ENCODE results near the gene ZNF438. TPM values are rescaled to one million over a fixed set of nuclear protein-coding genes. Genes with fewer than 3 reads are reported as not detected.

The ZNF438 gene
- total RNA-seq, 1 donor from 2014 or later: 1.7 TPM

GRCh38 chr10:31070025-31070424 lies 38.4 kb upstream of the ZNF438 start:
- intact Hi-C loops (cut with DNase I): no loop called here
- Histone ChIP-seq H3K27me3 (no peaks in the 10 kb centered on the region), H3K4me1 (peaks cover 10 to 47% of the 10 kb centered on the region in 2 donors), H3K9me3 (no peaks in the 10 kb centered on the region), H3K27ac (peak overlapping the region; percentile 52 to 94), H3K4me3 (no peak overlapping the region), H3K36me3 (no peaks in the 10 kb centered on the region)
- DNase-seq (ENCODE audit: low spot score in 2 of 2): no peak
- TF ChIP-seq CTCF (IDR thresholded peaks at IDR 0.05): no peak

GRCh38 chr10:31069411-31069810 lies 37.7 kb upstream of the ZNF438 start:
- peak overlapping the region; percentile 52 to 94 for H3K27ac ChIP-seq
- no peak for TF ChIP-seq CTCF (IDR thresholded peaks at IDR 0.05)
- H3K36me3 ChIP-seq: no peaks in the 10 kb centered on the region
- intact Hi-C loops (cut with DNase I): no loop called here
- no peak for DNase-seq (ENCODE audit: low spot score in 2 of 2)
- no peaks in the 10 kb centered on the region for H3K9me3 ChIP-seq
- H3K27me3 ChIP-seq: no peaks in the 10 kb centered on the region
- H3K4me1 ChIP-seq: peaks cover 9 to 46% of the 10 kb centered on the region in 2 donors
- H3K4me3 ChIP-seq: no peak overlapping the region

- intact Hi-C loops (cut with DNase I): no loop called here
- Histone ChIP-seq H3K36me3 (no peaks in the 10 kb centered on the region), H3K9me3 (no peaks in the 10 kb centered on the region), H3K27me3 (no peaks in the 10 kb centered on the region), H3K4me3 (no peak overlapping the region), H3K4me1 (peaks cover 2 to 17% of the 10 kb centered on the region in 2 donors), H3K27ac (peak overlapping the region; percentile 75 to 81)
- DNase-seq (ENCODE audit: low spot score in 2 of 2): no peak
- no peak for TF ChIP-seq CTCF (IDR thresholded peaks at IDR 0.05)
These were observed 32.7 kb upstream of the ZNF438 start for GRCh38 chr10:31064348-31064747.

GRCh38 chr10:31063841-31064240 lies 32.2 kb upstream of the ZNF438 start:
- H3K4me1 ChIP-seq: peaks cover 2 to 17% of the 10 kb centered on the region in 2 donors
- H3K4me3 ChIP-seq: no peak overlapping the region
- intact Hi-C loops (cut with DNase I): no loop called here
- no peaks in the 10 kb centered on the region for H3K27me3 ChIP-seq
- H3K36me3 ChIP-seq: no peaks in the 10 kb centered on the region
- peak overlapping the region; percentile 75 to 81 for H3K27ac ChIP-seq
- DNase-seq (ENCODE audit: low spot score in 2 of 2): no peak
- no peaks in the 10 kb centered on the region for H3K9me3 ChIP-seq
- TF ChIP-seq CTCF (IDR thresholded peaks at IDR 0.05): no peak

GRCh38 chr10:31062856-31063255 lies 31.2 kb upstream of the ZNF438 start:
- Histone ChIP-seq H3K27ac (peak overlapping the region; percentile 63 to 81), H3K27me3 (no peaks in the 10 kb centered on the region), H3K36me3 (no peaks in the 10 kb centered on the region), H3K4me1 (peaks cover 2 to 17% of the 10 kb centered on the region in 2 donors), H3K4me3 (peak overlapping the region in 1 of 2 donors; percentile 41), H3K9me3 (no peaks in the 10 kb centered on the region)
- intact Hi-C loops (cut with DNase I): no loop called here
- TF ChIP-seq CTCF (IDR thresholded peaks at IDR 0.05): no peak
- no peak for DNase-seq (ENCODE audit: low spot score in 2 of 2)

DNA sequence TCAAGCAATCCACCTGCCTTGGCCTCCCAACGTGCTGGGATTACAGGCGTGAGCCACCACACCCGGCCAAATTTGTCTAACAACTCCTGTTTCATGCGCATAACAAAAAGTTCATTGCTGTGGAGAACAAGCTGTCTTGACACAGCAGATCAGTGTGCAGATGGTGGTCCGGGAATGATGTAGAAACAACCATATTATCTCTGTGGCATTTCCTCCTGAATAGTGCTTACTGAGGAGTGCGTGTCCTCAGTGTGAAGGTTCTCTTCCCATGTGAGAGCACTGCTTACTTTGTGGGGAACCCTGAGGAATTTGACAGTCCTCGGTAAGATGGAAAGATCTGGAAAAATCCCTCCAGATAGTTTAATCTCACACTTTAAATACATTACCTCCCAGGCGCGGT lies 30.3 kb upstream of the ZNF438 start:
- Histone ChIP-seq H3K36me3 (no peaks in the 10 kb centered on the region), H3K4me1 (peaks cover 2 to 17% of the 10 kb centered on the region in 2 donors), H3K4me3 (no peak overlapping the region), H3K27ac (peak overlapping the region; percentile 63 to 81), H3K27me3 (no peaks in the 10 kb centered on the region), H3K9me3 (no peaks in the 10 kb centered on the region)
- intact Hi-C loops (cut with DNase I): no loop called here
- TF ChIP-seq CTCF (IDR thresholded peaks at IDR 0.05): no peak
- DNase-seq (ENCODE audit: low spot score in 2 of 2): no peak

All from ascending aorta (tissue), 2 donors.